Memory B cell (primary cell): ENCODE data around the gene PLCB3.
A peak's percentile ranks its signal among the peaks of the same experiment; 100 is the strongest.

Experiments
- ATAC-seq: fragments of 150-1000 bp; cut with Tn5 transposase; 2 replicates; pipeline ENCODE4 v1.10.0; 2021; ENCODE audit warnings: low read depth, mild to moderate bottlenecking, moderate library complexity
- DNase-seq, 2 donors: peaks; one replicate each; pipeline ENCODE4 v3.0.0; 2022; ENCODE audit warnings: low spot score in 2 of 2
- H3K27ac Mint-ChIP-seq: one replicate; pipeline ENCODE4 v1.8.0; 2022; ENCODE audit warnings: mild to moderate bottlenecking, moderate library complexity, mixed read lengths
- H3K27me3 Mint-ChIP-seq: one replicate; pipeline ENCODE4 v1.8.0; 2022; ENCODE audit warnings: mixed read lengths
- H3K36me3 Mint-ChIP-seq: one replicate; pipeline ENCODE4 v1.8.0; 2022; ENCODE audit warnings: mild to moderate bottlenecking, mixed read lengths
- H3K4me1 Mint-ChIP-seq: one replicate; pipeline ENCODE4 v1.8.0; 2022; ENCODE audit warnings: mixed read lengths
- H3K4me3 Mint-ChIP-seq: one replicate; pipeline ENCODE4 v1.8.0; 2022; ENCODE audit warnings: mild to moderate bottlenecking, moderate library complexity, mixed read lengths
- H3K9me3 Mint-ChIP-seq: one replicate; pipeline ENCODE4 v1.8.0; 2022; ENCODE audit warnings: mixed read lengths

Gene PLCB3

GRCh38 chr11:64246871-64247728 lies 4.2 kb upstream of the PLCB3 start, which contains the start of gene PPP1R14B:
TSS of gene PPP1R14B (minus strand) at chr11:64246943. CDS start at chr11:64246673, 270 bp downstream.
- Mint-ChIP-seq H3K4me1 (peaks cover 16% of the 10 kb centered on the region), H3K4me3 (peak within 1 kb of the TSS; percentile 89), H3K36me3 (peaks cover 2% of the 10 kb centered on the region), H3K27ac (peak within 1 kb of the TSS; percentile 80), H3K27me3 (no peaks in the 10 kb centered on the region), H3K9me3 (no peaks in the 10 kb centered on the region)
- ATAC-seq (peak; percentile 70), DNase-seq (peak; percentile 69 to 74)

DNA sequence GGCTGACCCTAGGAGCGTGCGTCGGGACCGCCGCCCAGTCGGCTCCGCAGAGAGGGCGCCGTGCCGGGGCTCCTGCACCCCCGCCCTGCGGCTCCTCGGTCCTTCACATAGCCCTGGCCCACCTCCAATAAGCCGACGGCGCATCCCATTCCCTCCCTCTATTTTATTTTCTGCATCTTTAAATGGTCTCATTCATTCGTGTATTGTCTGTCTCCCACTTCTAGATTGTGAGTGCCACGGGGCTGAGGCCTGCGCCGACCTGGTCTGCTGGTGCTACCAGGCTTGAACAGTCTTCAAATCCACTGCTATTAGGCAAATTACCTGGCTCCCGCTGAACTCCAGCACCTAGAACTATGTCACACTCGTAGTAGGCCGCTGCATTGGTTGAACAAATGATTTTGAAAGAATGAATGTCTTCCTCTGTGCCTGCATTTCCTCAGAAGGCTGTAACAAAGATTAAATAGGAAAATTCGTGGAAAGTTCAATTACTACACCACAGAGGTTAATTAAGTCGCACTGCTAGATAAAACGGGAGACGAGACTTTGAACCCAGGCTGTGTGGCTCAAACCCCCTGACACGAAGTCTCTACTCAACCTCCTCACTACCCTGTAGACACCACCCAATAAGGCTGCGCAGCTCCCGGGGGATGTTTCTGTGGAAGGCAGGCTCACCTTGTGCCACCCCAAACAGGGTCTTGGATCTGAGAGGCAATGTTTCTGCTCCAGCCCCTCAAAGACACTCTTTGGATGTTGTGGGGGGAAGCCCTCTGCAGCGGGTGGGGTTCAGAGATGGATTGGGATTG lies 3.4 kb upstream of the PLCB3 start:
- peaks cover 17% of the 10 kb centered on the region for H3K4me1 Mint-ChIP-seq
- no peak for DNase-seq
- H3K36me3 Mint-ChIP-seq = peaks cover 2% of the 10 kb centered on the region
- no peak for ATAC-seq
- H3K27me3 Mint-ChIP-seq = no peaks in the 10 kb centered on the region
- H3K9me3 Mint-ChIP-seq = no peaks in the 10 kb centered on the region
- H3K27ac Mint-ChIP-seq = no peak overlapping the region
- H3K4me3 Mint-ChIP-seq = peak overlapping the region; percentile 87

- H3K4me1 Mint-ChIP-seq = peaks cover 17% of the 10 kb centered on the region
- H3K27me3 Mint-ChIP-seq = no peaks in the 10 kb centered on the region
- H3K9me3 Mint-ChIP-seq = no peaks in the 10 kb centered on the region
- no peak for DNase-seq
- peaks cover 2% of the 10 kb centered on the region for H3K36me3 Mint-ChIP-seq
- H3K27ac Mint-ChIP-seq = no peak overlapping the region
- no peak for ATAC-seq
- H3K4me3 Mint-ChIP-seq = peak overlapping the region; percentile 28
Measured at GRCh38 chr11:64248578-64248977, 2.8 kb upstream of the PLCB3 start.

GRCh38 chr11:64249038-64249437 lies 2.3 kb upstream of the PLCB3 start:
- no peaks in the 10 kb centered on the region for H3K9me3 Mint-ChIP-seq
- ATAC-seq (no peak), DNase-seq (no peak)
- H3K27me3 Mint-ChIP-seq = no peaks in the 10 kb centered on the region
- no peak overlapping the region for H3K4me3 Mint-ChIP-seq
- no peak overlapping the region for H3K27ac Mint-ChIP-seq
- peaks cover 17% of the 10 kb centered on the region for H3K4me1 Mint-ChIP-seq
- no peaks in the 10 kb centered on the region for H3K36me3 Mint-ChIP-seq

DNA sequence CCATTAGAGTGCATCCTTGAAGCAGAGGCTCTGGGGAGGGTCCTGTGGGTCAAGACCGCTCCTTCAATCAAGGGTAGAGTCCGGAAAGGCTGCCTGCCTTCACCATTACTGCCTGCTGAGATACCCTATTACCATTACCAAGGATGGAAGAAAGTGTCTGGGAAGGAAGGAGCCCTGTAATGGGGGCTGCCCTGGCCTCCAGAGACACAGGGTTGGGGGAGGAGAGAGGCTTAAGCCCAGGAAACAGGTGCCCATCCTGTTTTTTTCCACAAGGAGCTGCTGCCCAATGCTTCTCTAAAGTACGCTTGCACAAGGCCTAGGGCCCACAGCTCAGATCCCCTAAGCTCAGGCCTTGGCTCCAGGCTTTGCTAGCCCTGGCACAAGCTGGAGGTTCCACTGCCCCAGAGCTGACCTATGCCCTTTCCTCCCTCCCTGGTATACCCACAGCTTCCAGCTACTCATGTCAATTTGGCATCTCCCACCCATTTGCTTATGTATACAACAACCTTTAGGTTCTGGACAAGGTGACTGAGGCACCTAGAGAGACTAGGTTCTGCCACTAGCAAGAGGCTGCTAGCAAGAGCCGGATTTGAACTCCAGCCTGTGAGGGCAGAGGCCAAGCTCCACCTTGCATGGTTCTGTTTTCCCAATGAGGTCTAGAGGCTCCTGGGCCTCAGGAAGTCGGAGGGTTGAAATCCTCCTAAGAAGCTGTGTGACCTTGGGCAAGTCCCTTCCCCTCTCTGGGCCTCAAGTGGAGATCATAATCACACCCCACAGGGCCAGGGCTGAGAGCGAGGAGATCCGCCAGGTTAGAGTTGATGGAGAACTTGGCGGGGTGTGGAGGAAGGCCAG lies 1.5 kb upstream of the PLCB3 start:
- Mint-ChIP-seq H3K27me3 (no peaks in the 10 kb centered on the region), H3K27ac (no peak overlapping the region), H3K4me3 (peak overlapping the region; percentile 30), H3K4me1 (peaks cover 17% of the 10 kb centered on the region), H3K9me3 (no peaks in the 10 kb centered on the region), H3K36me3 (no peaks in the 10 kb centered on the region)
- no peak for DNase-seq
- no peak for ATAC-seq

DNA sequence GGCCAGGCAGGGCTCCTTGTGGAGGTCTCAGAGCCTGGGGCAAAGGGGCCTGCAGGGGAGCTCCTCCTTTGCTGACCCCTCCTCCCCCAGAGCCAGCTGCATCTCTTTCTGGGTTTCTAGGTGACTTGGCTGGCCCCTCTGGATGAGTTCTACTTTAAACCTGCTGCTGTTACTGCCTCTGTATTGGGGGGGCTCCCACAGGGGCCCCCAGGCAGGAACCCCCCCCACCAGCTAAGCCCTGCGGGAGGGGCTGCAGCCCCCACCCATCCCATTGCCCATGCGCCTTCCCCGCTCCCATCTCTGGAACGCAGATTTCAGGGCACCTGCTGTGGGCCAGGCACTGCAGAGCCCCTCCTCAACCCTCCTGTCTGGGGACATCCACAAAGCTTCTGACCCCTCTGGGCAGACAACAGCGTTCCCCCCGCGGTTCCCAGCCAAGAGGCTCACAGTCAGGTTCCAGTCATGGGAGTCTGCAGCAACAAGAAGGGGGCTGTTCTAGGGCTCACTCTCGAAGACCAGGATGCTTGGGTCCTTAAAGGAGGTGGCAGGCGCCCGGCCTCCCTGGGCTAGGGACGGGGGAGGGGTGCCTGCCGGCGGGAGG lies 815 bp upstream of the PLCB3 start:
- no peaks in the 10 kb centered on the region for H3K27me3 Mint-ChIP-seq
- ATAC-seq (no peak), DNase-seq (no peak)
- peaks cover 17% of the 10 kb centered on the region for H3K4me1 Mint-ChIP-seq
- peak overlapping the region; percentile 82 for H3K4me3 Mint-ChIP-seq
- H3K27ac Mint-ChIP-seq = no peak overlapping the region
- H3K36me3 Mint-ChIP-seq = no peaks in the 10 kb centered on the region
- no peaks in the 10 kb centered on the region for H3K9me3 Mint-ChIP-seq

GRCh38 chr11:64251753-64252002 lies 348 bp downstream of the PLCB3 start:
- no peaks in the 10 kb centered on the region for H3K27me3 Mint-ChIP-seq
- H3K36me3 Mint-ChIP-seq = no peaks in the 10 kb centered on the region
- H3K4me3 Mint-ChIP-seq = peak overlapping the region; percentile 89
- no peaks in the 10 kb centered on the region for H3K9me3 Mint-ChIP-seq
- DNase-seq (no peak), ATAC-seq (no peak)
- peaks cover 12% of the 10 kb centered on the region for H3K4me1 Mint-ChIP-seq
- no peak overlapping the region for H3K27ac Mint-ChIP-seq

- H3K27me3 Mint-ChIP-seq = no peaks in the 10 kb centered on the region
- H3K4me3 Mint-ChIP-seq = peak overlapping the region; percentile 89
- peak overlapping the region; percentile 78 for H3K27ac Mint-ChIP-seq
- H3K4me1 Mint-ChIP-seq = peaks cover 12% of the 10 kb centered on the region
- no peaks in the 10 kb centered on the region for H3K9me3 Mint-ChIP-seq
- no peak for ATAC-seq
- no peak for DNase-seq
- H3K36me3 Mint-ChIP-seq = no peaks in the 10 kb centered on the region
Measured at GRCh38 chr11:64252003-64252872, 908 bp downstream of the PLCB3 start.

DNA sequence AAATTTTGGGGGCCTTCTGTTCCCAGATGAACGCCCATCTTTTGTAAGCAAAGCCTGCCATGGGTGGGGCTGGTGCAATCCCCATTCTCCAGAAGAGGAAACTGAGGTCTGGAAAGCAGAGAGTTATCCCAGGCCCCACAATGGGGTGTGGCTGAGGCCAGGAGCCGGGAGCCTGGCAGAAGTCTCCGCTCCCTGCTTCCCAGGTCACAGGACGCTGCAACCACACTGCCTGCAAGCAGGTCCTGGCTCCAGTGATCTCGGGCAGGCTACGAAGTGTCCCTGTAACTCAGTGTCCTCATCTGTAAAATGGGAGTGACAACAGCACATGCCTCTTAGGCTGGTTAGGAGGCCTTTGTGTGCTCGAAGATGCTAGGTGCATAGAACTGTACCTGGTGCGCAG lies 1.7 kb downstream of the PLCB3 start:
- no peaks in the 10 kb centered on the region for H3K27me3 Mint-ChIP-seq
- H3K4me1 Mint-ChIP-seq = peaks cover 10% of the 10 kb centered on the region
- no peak for ATAC-seq
- H3K27ac Mint-ChIP-seq = no peak overlapping the region
- peaks cover 3% of the 10 kb centered on the region for H3K36me3 Mint-ChIP-seq
- H3K4me3 Mint-ChIP-seq = no peak overlapping the region
- no peak for DNase-seq
- H3K9me3 Mint-ChIP-seq = no peaks in the 10 kb centered on the region

DNA sequence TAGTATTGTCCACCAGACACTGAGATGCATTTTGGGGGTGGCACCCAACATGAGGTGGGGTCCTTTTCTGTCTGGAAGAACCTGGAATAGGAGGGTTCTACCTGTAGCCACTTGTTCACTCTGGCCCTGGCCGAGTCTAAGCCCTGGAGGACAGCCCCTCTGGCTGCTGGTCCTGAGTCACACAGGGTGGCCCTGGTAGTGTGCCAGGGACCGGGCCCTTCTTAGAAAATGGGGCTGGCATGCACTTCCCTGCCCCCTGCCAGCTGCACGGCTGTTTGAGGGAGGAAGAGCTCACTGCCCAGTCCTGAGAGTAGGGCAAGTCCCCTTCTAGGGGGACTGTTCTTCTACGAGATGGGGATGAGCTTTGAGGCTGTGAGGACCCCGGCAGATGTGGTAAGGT lies 2.2 kb downstream of the PLCB3 start:
- H3K27me3 Mint-ChIP-seq = no peaks in the 10 kb centered on the region
- ATAC-seq (no peak), DNase-seq (no peak)
- H3K4me1 Mint-ChIP-seq = peaks cover 10% of the 10 kb centered on the region
- no peak overlapping the region for H3K4me3 Mint-ChIP-seq
- H3K27ac Mint-ChIP-seq = no peak overlapping the region
- peaks cover 3% of the 10 kb centered on the region for H3K36me3 Mint-ChIP-seq
- H3K9me3 Mint-ChIP-seq = no peaks in the 10 kb centered on the region

DNA sequence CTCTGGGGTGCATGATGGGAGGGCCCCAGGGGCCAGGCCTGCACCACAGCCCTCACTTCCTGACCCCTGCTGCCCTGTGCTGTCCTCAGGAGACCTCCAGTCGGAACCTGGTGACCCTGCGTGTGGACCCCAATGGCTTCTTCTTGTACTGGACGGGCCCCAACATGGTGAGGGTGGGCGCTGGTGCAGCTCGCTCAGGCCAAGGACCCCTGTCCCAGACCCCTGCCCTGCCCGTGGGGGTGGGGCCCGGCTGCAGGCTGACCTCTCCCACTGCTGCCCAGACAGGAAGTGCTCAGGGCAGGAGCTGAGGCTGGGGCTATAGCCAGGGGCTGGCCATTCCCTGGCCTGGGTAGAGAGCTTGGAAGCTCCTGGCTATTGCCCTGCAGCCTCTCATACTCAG lies 3.0 kb downstream of the PLCB3 start:
- Mint-ChIP-seq H3K27me3 (no peaks in the 10 kb centered on the region), H3K4me1 (peaks cover 10% of the 10 kb centered on the region), H3K36me3 (peaks cover 4% of the 10 kb centered on the region), H3K4me3 (no peak overlapping the region), H3K27ac (no peak overlapping the region), H3K9me3 (no peaks in the 10 kb centered on the region)
- no peak for DNase-seq
- ATAC-seq = no peak

- Mint-ChIP-seq H3K27ac (no peak overlapping the region), H3K4me1 (peaks cover 18% of the 10 kb centered on the region), H3K36me3 (peaks cover 15% of the 10 kb centered on the region), H3K4me3 (no peak overlapping the region), H3K27me3 (no peaks in the 10 kb centered on the region), H3K9me3 (no peaks in the 10 kb centered on the region)
- DNase-seq (no peak), ATAC-seq (no peak)
Measured at GRCh38 chr11:64255135-64256128, 4.1 kb downstream of the PLCB3 start.
